GM23338 (cell line): ENCODE results near the gene PJA1. TPM values are rescaled to one million over a fixed set of nuclear protein-coding genes. Genes with fewer than 3 reads are reported as not detected.

Experiments
- ATAC-seq: fragments of 200-7000 bp; cut with Tn5 transposase; 3 replicates; pipeline ENCODE4 v1.9.1; 2020
- DNase-seq: peaks from one replicate; pipeline ENCODE4 v3.0.0-alpha.2; 2015; ENCODE audit warnings: low spot score
- H2AFZ ChIP-seq: fragments of 200-600 bp; sonication (generic); 2 replicates; pipeline ENCODE4 v1.8.0; 2016; ENCODE audit warnings: antibody characterized with exemption, mild to moderate bottlenecking, moderate library complexity
- H3F3A ChIP-seq: fragments of 200-600 bp; sonication (generic); replicated peaks from 2 replicates; pipeline ENCODE4 v1.8.0; 2017; ENCODE audit warnings: antibody characterized with exemption, mixed run types, low read depth
- H3K27ac ChIP-seq: fragments of 200-600 bp; sonication (generic); 2 replicates; pipeline ENCODE4 v1.6.1; 2016; ENCODE audit warnings: low read depth
- H3K27me3 ChIP-seq: fragments of 200-600 bp; sonication (generic); 2 replicates; pipeline ENCODE4 v1.8.0; 2016; ENCODE audit warnings: mild to moderate bottlenecking, mixed run types, moderate library complexity; ENCODE audit not compliant: insufficient read depth
- H3K36me3 ChIP-seq: fragments of 200-600 bp; sonication (generic); 2 replicates; pipeline ENCODE4 v1.8.0; 2016; ENCODE audit warnings: mild to moderate bottlenecking; ENCODE audit not compliant: insufficient read depth
- H3K4me1 ChIP-seq: fragments of 200-600 bp; sonication (generic); 2 replicates; pipeline ENCODE4 v1.8.0; 2016; ENCODE audit warnings: mild to moderate bottlenecking, moderate library complexity; ENCODE audit not compliant: insufficient read depth
- H3K4me2 ChIP-seq: fragments of 200-600 bp; sonication (generic); 2 replicates; pipeline ENCODE4 v1.7.1; 2017; ENCODE audit warnings: mixed run types
- H3K4me3 ChIP-seq: fragments of 200-600 bp; sonication (generic); 2 replicates; pipeline ENCODE4 v1.6.1; 2016; ENCODE audit warnings: mixed run types
- H3K79me2 ChIP-seq: fragments of 200-600 bp; sonication (generic); replicated peaks from 2 replicates; pipeline ENCODE4 v1.8.0; 2017; ENCODE audit warnings: mild to moderate bottlenecking; ENCODE audit not compliant: insufficient read depth
- H3K9me2 ChIP-seq: fragments of 200-600 bp; sonication (generic); 2 replicates; pipeline ENCODE4 v1.8.0; 2017; ENCODE audit not compliant: insufficient read depth
- H4K20me1 ChIP-seq: fragments of 200-600 bp; sonication (generic); replicated peaks from 2 replicates; pipeline ENCODE4 v1.8.0; 2017; ENCODE audit warnings: mild to moderate bottlenecking; ENCODE audit not compliant: insufficient read depth
- H3K27ac Mint-ChIP-seq: 2 replicates; pipeline ENCODE4 v1.8.0; 2020; ENCODE audit warnings: inconsistent platforms, mild to moderate bottlenecking, moderate library complexity, mixed read lengths
- H3K27me3 Mint-ChIP-seq: 3 replicates; pipeline ENCODE4 v1.8.0; 2022; ENCODE audit warnings: low read depth, mild to moderate bottlenecking, moderate library complexity, mixed read lengths, inconsistent platforms; ENCODE audit not compliant: insufficient read depth, poor library complexity
- H3K36me3 Mint-ChIP-seq: 3 replicates; pipeline ENCODE4 v1.8.0; 2021; ENCODE audit warnings: low read depth, mild to moderate bottlenecking, inconsistent platforms, moderate library complexity, mixed read lengths
- H3K4me1 Mint-ChIP-seq: 3 replicates; pipeline ENCODE4 v1.8.0; 2020; ENCODE audit warnings: mild to moderate bottlenecking, inconsistent platforms, mixed read lengths
- H3K4me3 Mint-ChIP-seq: 3 replicates; pipeline ENCODE4 v1.8.0; 2021; ENCODE audit warnings: moderate library complexity, mild to moderate bottlenecking, inconsistent platforms, mixed read lengths
- H3K9me3 Mint-ChIP-seq: 3 replicates; pipeline ENCODE4 v1.8.0; 2020; ENCODE audit warnings: moderate library complexity, mild to moderate bottlenecking, inconsistent platforms, mixed read lengths
- CTCF ChIP-seq, 2 experiments: fragments of 200-600 bp in 1 of 2; sonication (generic) in 1 of 2; conservative IDR thresholded peaks; 2 replicates each; pipeline versions ENCODE4 v1.5.1 to v1.6.1; 2016 to 2017; ENCODE audit warnings: antibody characterized with exemption in 2 of 2, low read depth in 2 of 2, mild to moderate bottlenecking in 2 of 2, moderate library complexity in 1 of 2
- EZH2 ChIP-seq: fragments of 200-600 bp; sonication (generic); IDR thresholded peaks from one replicate; pipeline ENCODE4 v1.8.0; 2017; ENCODE audit warnings: antibody characterized with exemption, mild to moderate bottlenecking, low read depth; ENCODE audit not compliant: unreplicated experiment
- JUNB ChIP-seq: IDR thresholded peaks from one replicate; pipeline ENCODE4 v1.6.1; 2016; ENCODE audit warnings: antibody characterized with exemption; ENCODE audit not compliant: unreplicated experiment
- REST ChIP-seq: IDR thresholded peaks from one replicate; pipeline ENCODE4 v1.6.1; 2018; ENCODE audit warnings: antibody characterized with exemption; ENCODE audit not compliant: unreplicated experiment
- ZNF114 ChIP-seq: fragments of 250-450 bp; sonication (Bioruptor Pico); IDR thresholded peaks from 2 replicates; pipeline ENCODE4 v1.5.0; 2020; ENCODE audit warnings: mild to moderate bottlenecking, moderate library complexity
- ZNF462 ChIP-seq: fragments of 250-450 bp; sonication (Bioruptor Pico); IDR thresholded peaks from 2 replicates; pipeline ENCODE4 v1.5.0; 2020; ENCODE audit warnings: mild to moderate bottlenecking, moderate library complexity
- polyA plus RNA-seq: library from polyadenylated mRNA; unstranded; fragments of >200 nt; fragmentation: Nextera tagmentation; extraction: Ambion mirVana; gene quantifications from 2 replicates; pipeline ENCODE4 v1.2.1, GENCODE V29; 2016
- total RNA-seq: library from RNA; depleted of rRNA; stranded (reverse); fragments of >200 nt; shearing (Covaris generic); gene quantifications from 2 replicates; pipeline ENCODE4 v1.2.3, GENCODE V29; 2014

PJA1 gene
- total and polyA plus RNA-seq, 2 experiments from 2014 or later: 25.2 to 31.3 TPM

GRCh38 chrX:69203638-69204037 lies 38.4 kb upstream of the PJA1 start:
- no peak overlapping the region for H2AFZ ChIP-seq
- H3K36me3 ChIP-seq: no peaks in the 10 kb centered on the region
- no peaks in the 10 kb centered on the region for H3F3A ChIP-seq
- H3K36me3 Mint-ChIP-seq: no peaks in the 10 kb centered on the region
- no peak overlapping the region for H3K27ac Mint-ChIP-seq
- no peak for DNase-seq
- H3K9me2 ChIP-seq: no peaks in the 10 kb centered on the region
- no peak overlapping the region for H3K4me3 Mint-ChIP-seq
- TF ChIP-seq REST (no peak), ZNF114 (CRISPR knock-in tag) (no peak), EZH2 (no peak), ZNF462 (CRISPR knock-in tag) (no peak), JUNB (no peak), CTCF (conservative IDR thresholded peaks at IDR 0.05; ENCODE audit: low read depth in 2 of 2) (no peak)
- no peaks in the 10 kb centered on the region for H3K4me1 ChIP-seq
- peaks cover 5% of the 10 kb centered on the region for H3K27me3 Mint-ChIP-seq
- ATAC-seq: no peak
- no peak overlapping the region for H3K27ac ChIP-seq
- H3K4me1 Mint-ChIP-seq: no peaks in the 10 kb centered on the region
- no peaks in the 10 kb centered on the region for H3K79me2 ChIP-seq
- no peaks in the 10 kb centered on the region for H4K20me1 ChIP-seq
- no peak overlapping the region for H3K4me2 ChIP-seq
- H3K4me3 ChIP-seq: no peak overlapping the region
- H3K9me3 Mint-ChIP-seq: no peaks in the 10 kb centered on the region
- H3K27me3 ChIP-seq: no peaks in the 10 kb centered on the region
